Measurements from ENCODE around the gene BAD.

Gene BAD

DNA sequence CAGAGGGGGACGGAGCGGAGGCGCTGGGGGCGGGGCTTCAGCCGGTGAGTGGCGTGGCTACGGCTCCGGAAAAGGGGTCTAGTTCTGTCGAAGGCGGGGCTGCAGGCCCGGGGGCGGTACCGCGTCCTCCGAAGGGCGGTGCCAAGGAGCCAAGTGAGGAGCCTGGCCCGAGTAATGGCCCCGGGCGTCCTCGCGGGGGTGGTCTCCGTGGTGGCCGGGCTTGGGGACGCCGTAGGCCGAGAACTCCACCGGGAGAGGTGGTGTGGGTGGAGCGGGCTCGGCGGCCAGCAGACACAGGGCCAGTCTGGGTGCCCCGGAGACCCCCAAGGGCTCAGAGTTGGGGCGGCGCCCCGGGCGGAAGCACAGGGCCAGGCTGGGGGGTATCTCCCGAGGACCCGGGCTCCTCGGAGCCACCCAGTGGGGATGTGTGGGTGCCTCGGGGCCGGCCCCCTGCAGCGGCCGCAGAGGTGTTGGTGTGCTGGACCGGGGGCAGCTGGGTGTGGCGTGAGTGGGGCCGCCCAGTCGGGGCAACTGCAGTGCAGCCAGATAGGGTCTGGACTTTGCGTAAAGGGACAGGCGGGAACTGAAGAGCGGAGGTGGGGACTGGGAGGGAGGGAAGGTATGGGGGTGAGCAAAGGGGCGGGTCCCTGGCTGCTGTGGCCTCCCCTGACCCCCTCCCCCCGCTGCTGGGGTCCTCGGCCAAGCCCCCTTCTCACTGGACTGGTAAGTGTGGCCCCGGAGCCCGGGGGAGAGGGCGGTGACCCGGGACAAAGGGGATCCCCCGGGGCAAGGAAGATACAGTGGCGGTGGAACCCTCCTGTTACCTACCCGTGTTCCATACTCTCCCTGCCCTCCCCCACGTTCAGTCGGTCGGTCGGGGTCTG is 42.7 kb downstream of the BAD start:
- peak; percentile 59 for DNase-seq

GRCh38 chr11:64241241-64241490 is 43.3 kb downstream of the BAD start:
- peak; percentile 99 for DNase-seq

- peak; percentile 96 for DNase-seq
Observed at GRCh38 chr11:64240435-64241240, 43.8 kb downstream of the BAD start, which contains the start of gene FKBP2. Gene FKBP2 (plus strand): TSS chr11:64241095. CDS start chr11:64242388, 1,293 bp downstream.

GRCh38 chr11:64239662-64240434 is 44.6 kb downstream of the BAD start:
- no peak for DNase-seq

- no peak for DNase-seq
Observed at GRCh38 chr11:64238999-64239398, 45.5 kb downstream of the BAD start.

- DNase-seq = no peak
Observed at GRCh38 chr11:64238076-64238475, 46.4 kb downstream of the BAD start.

DNA sequence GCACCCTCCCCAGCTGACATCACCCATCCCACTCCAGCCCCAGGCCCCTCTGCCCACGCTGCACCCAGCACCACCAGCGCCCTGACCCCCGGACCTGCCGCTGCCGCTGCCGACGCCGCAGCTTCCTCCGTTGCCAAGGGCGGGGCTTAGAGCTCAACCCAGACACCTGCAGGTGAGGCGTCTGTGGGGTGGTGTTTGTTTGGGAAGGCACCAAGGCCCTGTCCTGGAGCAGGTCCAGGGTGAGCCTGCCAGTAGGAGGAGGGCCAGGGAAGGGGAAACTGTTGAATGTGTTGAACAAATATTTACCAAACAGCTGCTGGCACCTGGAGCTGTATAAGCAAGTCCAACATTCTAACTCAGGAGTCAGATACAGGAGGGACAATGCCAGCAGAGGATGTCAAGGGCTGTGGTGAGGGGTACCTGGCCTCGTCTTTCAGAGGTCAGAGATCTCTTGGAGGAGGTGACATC is 46.9 kb downstream of the BAD start:
- DNase-seq = no peak

DNA sequence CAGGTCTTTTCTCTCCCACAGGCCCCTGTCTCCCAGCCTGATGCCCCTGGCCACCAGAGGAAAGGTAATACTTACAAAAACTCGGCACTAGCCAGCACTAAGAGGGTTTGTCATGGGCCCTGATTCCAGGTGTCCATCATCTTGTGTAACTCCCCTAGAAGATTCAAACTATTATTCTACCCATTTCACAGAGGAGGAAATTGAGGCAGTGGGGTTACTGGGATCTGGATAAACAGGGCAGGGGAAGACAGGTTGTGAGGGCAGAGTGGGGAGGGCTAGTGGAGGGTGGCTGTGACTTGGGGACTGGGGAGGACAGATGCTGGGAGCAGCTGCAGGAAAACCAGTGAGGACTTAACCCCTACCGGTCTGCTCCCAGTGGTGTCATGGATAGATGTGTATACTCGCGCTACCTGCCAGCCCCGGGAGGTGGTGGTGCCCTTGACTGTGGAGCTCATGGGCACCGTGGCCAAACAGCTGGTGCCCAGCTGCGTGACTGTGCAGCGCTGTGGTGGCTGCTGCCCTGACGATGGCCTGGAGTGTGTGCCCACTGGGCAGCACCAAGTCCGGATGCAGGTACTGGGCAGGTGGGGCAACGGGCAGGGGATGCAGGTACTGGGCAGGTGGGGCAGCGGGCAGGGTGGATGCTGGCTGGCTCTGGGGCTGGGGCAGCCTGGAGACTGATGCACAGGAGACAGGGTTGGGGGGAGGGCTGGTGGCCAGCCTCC is 48.9 kb downstream of the BAD start:
- DNase-seq = no peak

DNA sequence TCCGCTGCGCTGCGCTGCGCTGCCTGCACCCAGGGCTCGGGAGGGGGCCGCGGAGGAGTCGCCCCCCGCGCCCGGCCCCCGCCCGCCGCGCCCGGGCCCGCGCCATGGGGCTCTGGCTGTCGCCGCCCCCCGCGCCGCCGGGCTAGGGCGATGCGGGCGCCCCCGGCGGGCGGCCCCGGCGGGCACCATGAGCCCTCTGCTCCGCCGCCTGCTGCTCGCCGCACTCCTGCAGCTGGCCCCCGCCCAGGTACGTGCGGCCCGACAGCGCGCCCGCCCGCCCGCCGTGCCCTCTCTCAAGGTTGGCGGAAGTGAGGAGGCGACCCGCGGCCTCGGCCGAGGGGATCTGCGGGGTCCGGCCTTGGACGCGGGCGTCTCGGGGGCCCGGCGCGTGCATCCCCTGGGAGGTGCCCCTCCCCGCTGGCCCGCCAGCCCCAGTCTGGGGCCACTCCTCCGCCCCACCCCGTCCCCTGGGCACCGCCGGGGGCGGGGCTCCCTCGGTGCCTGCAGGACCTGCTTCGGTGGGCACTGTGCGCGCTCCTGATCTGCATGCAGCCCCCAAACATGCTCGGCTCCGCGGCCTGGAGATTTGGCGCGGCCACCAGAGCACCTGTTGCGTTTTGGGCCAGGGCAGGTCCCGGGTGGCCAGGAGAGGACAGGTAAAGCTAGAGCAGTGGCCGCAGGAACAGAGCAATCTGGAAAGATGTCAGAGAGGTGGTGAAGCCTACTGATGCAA is 49.7 kb downstream of the BAD start:
- DNase-seq = peak; percentile 21

GRCh38 chr11:64233913-64234586 is 50.4 kb downstream of the BAD start, which contains the start of gene VEGFB:
Gene VEGFB (plus strand): TSS chr11:64234584. CDS start chr11:64234834, 250 bp downstream.
- peak; percentile 27 for DNase-seq

DNA sequence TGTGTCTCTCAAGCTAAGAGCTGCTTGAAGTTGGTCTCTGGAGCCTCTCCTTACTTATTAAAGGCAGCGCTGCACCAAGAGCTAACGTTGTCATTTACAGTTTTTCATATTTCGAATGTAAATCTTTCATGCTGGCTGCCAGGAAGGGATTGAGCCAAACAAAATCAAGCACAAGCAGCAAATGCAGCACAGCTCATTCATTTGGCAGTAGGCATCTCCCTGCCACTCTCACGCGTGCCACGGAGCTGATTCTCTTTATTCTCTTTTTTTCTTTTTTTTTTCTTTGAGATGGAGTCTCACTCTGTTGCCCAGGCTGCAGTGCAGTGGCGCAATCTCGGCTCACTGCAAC is 51.5 kb downstream of the BAD start:
- DNase-seq = no peak

DNA sequence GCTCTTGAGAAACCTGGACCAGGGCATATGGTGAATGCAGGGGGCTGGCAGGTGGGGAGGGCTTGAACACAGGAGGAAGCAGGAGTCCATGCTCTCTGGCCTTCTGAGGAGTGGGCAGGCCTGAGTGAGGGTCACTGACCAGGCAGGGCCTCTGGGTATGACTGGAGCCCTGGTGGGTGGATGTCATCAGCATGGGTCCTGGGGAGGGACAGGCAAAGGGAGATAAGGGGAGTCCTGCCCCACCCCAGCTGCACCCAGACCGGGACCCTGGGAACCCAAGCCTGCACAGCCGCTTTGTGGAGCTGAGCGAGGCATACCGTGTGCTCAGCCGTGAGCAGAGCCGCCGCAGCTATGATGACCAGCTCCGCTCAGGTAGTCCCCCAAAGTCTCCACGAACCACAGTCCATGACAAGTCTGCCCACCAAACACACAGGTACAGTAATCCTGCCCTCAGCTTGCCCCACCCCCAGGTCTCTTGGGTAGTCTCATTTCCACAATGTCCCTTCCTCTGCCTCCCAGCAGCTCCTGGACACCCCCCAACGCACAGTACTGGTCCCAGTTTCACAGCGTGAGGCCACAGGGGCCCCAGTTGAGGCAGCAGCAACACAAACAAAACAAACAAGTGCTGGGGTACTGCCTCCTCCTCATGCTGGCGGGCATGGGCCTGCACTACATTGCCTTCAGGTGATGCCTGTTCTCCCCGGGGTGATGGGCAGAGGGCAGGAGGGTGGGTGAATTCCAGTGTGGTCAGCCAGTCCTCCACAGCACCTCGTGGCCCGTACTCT is 52.1 kb downstream of the BAD start:
- DNase-seq = no peak

GRCh38 chr11:64231546-64231945 is 52.9 kb downstream of the BAD start:
- no peak for DNase-seq

DNA sequence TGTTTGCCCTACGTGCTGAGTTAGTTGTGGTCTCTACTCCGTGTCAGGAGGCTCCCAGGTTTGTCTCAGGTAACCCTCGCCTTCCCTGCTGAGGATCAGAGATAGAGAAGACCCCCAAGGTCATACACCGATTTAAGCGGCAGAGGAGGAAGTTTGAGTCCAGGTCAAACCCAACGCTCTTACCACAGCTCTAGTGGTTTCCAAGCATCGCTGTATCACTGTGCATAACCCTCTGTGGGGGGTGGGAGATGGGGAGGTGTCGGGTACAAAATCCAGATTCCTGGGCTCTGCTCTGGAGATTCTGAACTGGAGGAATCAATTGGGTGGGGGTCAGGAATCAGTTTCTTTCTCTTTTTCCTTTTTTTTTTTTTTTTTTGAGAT is 53.5 kb downstream of the BAD start:
- DNase-seq = no peak

- peak; percentile 80 for DNase-seq
Observed at GRCh38 chr11:64230171-64230984, 54.1 kb downstream of the BAD start, which contains the start of gene DNAJC4. Gene DNAJC4 (plus strand): TSS chr11:64230548. CDS start chr11:64230855, 307 bp downstream.

GRCh38 chr11:64229744-64230170 is 54.7 kb downstream of the BAD start:
- DNase-seq = no peak

- DNase-seq = no peak
Observed at GRCh38 chr11:64229090-64229743, 55.2 kb downstream of the BAD start.

- DNase-seq = no peak
Observed at GRCh38 chr11:64227405-64227956, 57.0 kb downstream of the BAD start.
